HCT116 (cell line): ENCODE data around the gene NUDT16L1. TPM values are rescaled to one million over a fixed set of nuclear protein-coding genes. Genes with fewer than 3 reads are reported as not detected.

ENCODE experiments used
- ATAC-seq: fragments of 200-7000 bp; cut with Tn5 transposase; 2 replicates; pipeline ENCODE4 v1.9.1; 2020; ENCODE audit warnings: mild to moderate bottlenecking, moderate library complexity
- BruUV-seq: library from RNA; stranded (reverse); fragments of 400-500 nt; replicated peaks from 2 replicates; lab custom pipeline; 2021; lab: Mats Ljungman, UMichigan
- CTCF ChIA-PET: fragments of 300-600 bp; sonication (Branson Sonifier 250); formaldehyde crosslinking; loops from one replicate; lab custom pipeline; 2021; ENCODE audit warnings: antibody characterized with exemption; lab: Charles Lee
- POLR2A ChIA-PET: fragments of 300-600, 350-600 bp; sonication (Branson Sonifier 250); formaldehyde crosslinking; loops from one replicate; lab custom pipeline; 2021; ENCODE audit warnings: antibody characterized with exemption; lab: Charles Lee
- RAD21 ChIA-PET, 2 experiments: fragments of 300-600 bp; sonication (Branson Sonifier 250); formaldehyde crosslinking; loops; one replicate each; lab custom pipeline; 2023; ENCODE audit warnings: low total read pairs in 2 of 2; ENCODE audit not compliant: uncharacterized antibody in 2 of 2, unreplicated experiment in 2 of 2, low non-redundant PET in 1 of 2; lab: Charles Lee
- DNase-seq: peaks from one replicate; pipeline ENCODE4 v3.0.0-alpha.2; 2010; ENCODE audit warnings: low read depth, low spot score
- H2AFZ ChIP-seq: fragments of 200-600 bp; shearing (Covaris generic), sonication (generic); 2 replicates; pipeline ENCODE4 v1.6.1; 2017; ENCODE audit warnings: low read depth, mixed run types, mixed read lengths, antibody characterized with exemption, low read length; ENCODE audit not compliant: poor library complexity, severe bottlenecking
- H3K27ac ChIP-seq: 2 replicates; pipeline ENCODE4 v1.5.1; 2012; ENCODE audit warnings: low read depth, low read length
- H3K27me3 ChIP-seq: fragments of 200-600 bp; sonication (generic); 2 replicates; pipeline ENCODE4 v1.6.1; 2016; ENCODE audit warnings: mixed run types, low read length, mixed read lengths; ENCODE audit not compliant: insufficient read depth
- H3K36me3 ChIP-seq, 2 experiments: fragments of 200-500 bp in 1 of 2; fragments of 200-600 bp in 1 of 2; sonication (Bioruptor generic) in 1 of 2; sonication (generic) in 1 of 2; 2 replicates each; pipeline versions ENCODE4 v1.5.1 to v1.6.1; 2014 to 2016; ENCODE audit warnings: low read length in 2 of 2, inconsistent platforms in 1 of 2, mixed read lengths in 1 of 2, mixed run types in 1 of 2; ENCODE audit not compliant: insufficient read depth in 2 of 2, control insufficient read depth in 1 of 2
- H3K4me1 ChIP-seq, 2 experiments: fragments of 200-600 bp in 1 of 2; sonication (generic) in 1 of 2; 2 replicates each; pipeline versions ENCODE4 v1.5.1 to v1.6.1; 2012 to 2017; ENCODE audit warnings: low read length in 2 of 2, inconsistent platforms in 1 of 2, mild to moderate bottlenecking in 1 of 2, mixed read lengths in 1 of 2, mixed run types in 1 of 2, moderate library complexity in 1 of 2; ENCODE audit not compliant: insufficient read depth in 2 of 2, control insufficient read depth in 1 of 2
- H3K4me2 ChIP-seq: fragments of 200-600 bp; sonication (generic); 2 replicates; pipeline ENCODE4 v1.6.1; 2017; ENCODE audit warnings: mixed run types, low read length, mixed read lengths
- H3K4me3 ChIP-seq, 2 experiments: fragments of 200-600 bp in 1 of 2; sonication (generic) in 1 of 2; replicated peaks in 1 of 2; 2 replicates each; pipeline ENCODE4 v1.5.1; 2011 to 2016; ENCODE audit warnings: low read length in 2 of 2, control low read depth in 1 of 2, low read depth in 1 of 2, mild to moderate bottlenecking in 1 of 2, mixed read lengths in 1 of 2, mixed run types in 1 of 2
- H3K79me2 ChIP-seq: fragments of 200-600 bp; sonication (generic); 2 replicates; pipeline ENCODE4 v1.6.1; 2017; ENCODE audit warnings: mild to moderate bottlenecking, mixed run types, low read length, moderate library complexity, mixed read lengths; ENCODE audit not compliant: insufficient read depth
- H3K9ac ChIP-seq: fragments of 200-600 bp; sonication (generic); 2 replicates; pipeline ENCODE4 v1.6.1; 2016; ENCODE audit warnings: low read length, mixed read lengths
- H3K9me2 ChIP-seq: fragments of 200-600 bp; sonication (generic), shearing (Covaris generic); 2 replicates; pipeline ENCODE4 v1.6.1; 2017; ENCODE audit warnings: mixed run types, mild to moderate bottlenecking, moderate library complexity; ENCODE audit not compliant: insufficient read depth
- H3K9me3 ChIP-seq, 2 experiments: fragments of 200-500 bp in 1 of 2; fragments of 200-600 bp in 1 of 2; sonication (Bioruptor generic) in 1 of 2; sonication (generic) in 1 of 2; 2 replicates each; pipeline ENCODE4 v1.6.1; 2014 to 2017; ENCODE audit warnings: low read length in 2 of 2, mixed read lengths in 2 of 2, inconsistent platforms in 1 of 2, low read depth in 1 of 2, mild to moderate bottlenecking in 1 of 2, mixed run types in 1 of 2, moderate library complexity in 1 of 2; ENCODE audit not compliant: control insufficient read depth in 1 of 2, insufficient read depth in 1 of 2
- H4K20me1 ChIP-seq: fragments of 200-600 bp; sonication (generic), shearing (Covaris generic); 2 replicates; pipeline ENCODE4 v1.6.1; 2017; ENCODE audit warnings: mixed run types, mild to moderate bottlenecking, moderate library complexity; ENCODE audit not compliant: insufficient read depth
- ATF3 ChIP-seq: IDR thresholded peaks from 2 replicates; pipeline ENCODE4 v1.6.1; 2012
- CEBPB ChIP-seq: IDR thresholded peaks from 2 replicates; pipeline ENCODE4 v1.6.1; 2012; ENCODE audit warnings: low read depth
- ELF1 ChIP-seq: IDR thresholded peaks from 2 replicates; pipeline ENCODE4 v1.6.1; 2012; ENCODE audit warnings: low read depth, borderline replicate concordance
- POLR2AphosphoS5 ChIP-seq: IDR thresholded peaks from 2 replicates; pipeline ENCODE4 v1.6.1; 2011; ENCODE audit warnings: mild to moderate bottlenecking, low read depth, low read length, moderate library complexity
- REST ChIP-seq: IDR thresholded peaks from 2 replicates; pipeline ENCODE4 v1.6.1; 2012; ENCODE audit warnings: low read depth
- SP1 ChIP-seq: IDR thresholded peaks from 2 replicates; pipeline ENCODE4 v1.6.1; 2012; ENCODE audit warnings: low read depth
- YY1 ChIP-seq: IDR thresholded peaks from 2 replicates; pipeline ENCODE4 v1.6.1; 2011; ENCODE audit warnings: low read length, low read depth, moderate library complexity, mild to moderate bottlenecking; ENCODE audit not compliant: insufficient replicate concordance; ENCODE audit errors: extremely low read depth
- ZNF274 ChIP-seq: fragments of 200-500 bp; sonication (Bioruptor generic); IDR thresholded peaks from 2 replicates; pipeline ENCODE4 v1.6.1; 2014; ENCODE audit warnings: mild to moderate bottlenecking, low read depth, low read length, inconsistent platforms
- intact Hi-C: fragments of 100-400 bp; cut with micrococcal nuclease; formaldehyde crosslinking; loops from 2 replicates; pipeline ENCODE4 v1.10.0; 2022
- total RNA-seq: library from RNA; stranded (reverse); gene quantifications from one replicate; pipeline ENCODE4 v1.2.1, GENCODE V29; 2021; ENCODE audit not compliant: unreplicated experiment

NUDT16L1 gene
- total RNA-seq, 1 experiment from 2014 or later, result 23.4 TPM

- no peak for ATAC-seq
- no peaks in the 10 kb centered on the region for H3K9me2 ChIP-seq
- H3K79me2 ChIP-seq, result 0 out of 2 replicates have a peak, but pooled peaks cover 1% of the 10 kb centered on the region
- no peaks in the 10 kb centered on the region for H3K9me3 ChIP-seq
- intact Hi-C loops, result loop anchor here (10.0 kb wide), 1 partner anchor 310 kb away; no protein-coding TSS in a partner anchor
- no peak overlapping the region for H3K27ac ChIP-seq
- ChIA-PET POLR2A (no interaction called here), RAD21 (no interaction called here), CTCF (interaction anchor here (0.7 kb wide), 1 partner anchor 10 kb away, joined by 3 read pairs; no protein-coding TSS in a partner anchor)
- TF ChIP-seq ATF3, result no peak
- no peak for TF ChIP-seq ELF1
- TF ChIP-seq CEBPB, result no peak
- TF ChIP-seq ZNF274, result no peak
- no peak for TF ChIP-seq REST
- no peak for TF ChIP-seq SP1
- no peak for TF ChIP-seq POLR2AphosphoS5
- TF ChIP-seq YY1, result no peak
- H3K36me3 ChIP-seq, result peaks cover 5 to 13% of the 10 kb centered on the region in 2 experiments
- no peaks in the 10 kb centered on the region for H3K27me3 ChIP-seq
- no peaks in the 10 kb centered on the region for H4K20me1 ChIP-seq
- H2AFZ ChIP-seq, result no peak overlapping the region
- no peaks in the 10 kb centered on the region for H3K4me1 ChIP-seq
- no peak overlapping the region for H3K4me3 ChIP-seq
- no peak for DNase-seq
- H3K4me2 ChIP-seq, result no peak overlapping the region
- no peak overlapping the region for H3K9ac ChIP-seq
- no TSS peak for BruUV-seq
These were observed 21.6 kb downstream of the NUDT16L1 start for GRCh38 chr16:4714996-4715395.
